GM23338 (cell line): ENCODE results near the gene HSD3B7. TPM values are rescaled to one million over a fixed set of nuclear protein-coding genes. Genes with fewer than 3 reads are reported as not detected.

Experiments
- ATAC-seq: fragments of 200-7000 bp; cut with Tn5 transposase; 3 replicates; pipeline ENCODE4 v1.9.1; 2020
- DNase-seq: peaks from one replicate; pipeline ENCODE4 v3.0.0-alpha.2; 2015; ENCODE audit warnings: low spot score
- H2AFZ ChIP-seq: fragments of 200-600 bp; sonication (generic); 2 replicates; pipeline ENCODE4 v1.8.0; 2016; ENCODE audit warnings: antibody characterized with exemption, mild to moderate bottlenecking, moderate library complexity
- H3F3A ChIP-seq: fragments of 200-600 bp; sonication (generic); replicated peaks from 2 replicates; pipeline ENCODE4 v1.8.0; 2017; ENCODE audit warnings: antibody characterized with exemption, mixed run types, low read depth
- H3K27ac ChIP-seq: fragments of 200-600 bp; sonication (generic); 2 replicates; pipeline ENCODE4 v1.6.1; 2016; ENCODE audit warnings: low read depth
- H3K27me3 ChIP-seq: fragments of 200-600 bp; sonication (generic); 2 replicates; pipeline ENCODE4 v1.8.0; 2016; ENCODE audit warnings: mild to moderate bottlenecking, mixed run types, moderate library complexity; ENCODE audit not compliant: insufficient read depth
- H3K36me3 ChIP-seq: fragments of 200-600 bp; sonication (generic); 2 replicates; pipeline ENCODE4 v1.8.0; 2016; ENCODE audit warnings: mild to moderate bottlenecking; ENCODE audit not compliant: insufficient read depth
- H3K4me1 ChIP-seq: fragments of 200-600 bp; sonication (generic); 2 replicates; pipeline ENCODE4 v1.8.0; 2016; ENCODE audit warnings: mild to moderate bottlenecking, moderate library complexity; ENCODE audit not compliant: insufficient read depth
- H3K4me2 ChIP-seq: fragments of 200-600 bp; sonication (generic); 2 replicates; pipeline ENCODE4 v1.7.1; 2017; ENCODE audit warnings: mixed run types
- H3K4me3 ChIP-seq: fragments of 200-600 bp; sonication (generic); 2 replicates; pipeline ENCODE4 v1.6.1; 2016; ENCODE audit warnings: mixed run types
- H3K79me2 ChIP-seq: fragments of 200-600 bp; sonication (generic); replicated peaks from 2 replicates; pipeline ENCODE4 v1.8.0; 2017; ENCODE audit warnings: mild to moderate bottlenecking; ENCODE audit not compliant: insufficient read depth
- H3K9me2 ChIP-seq: fragments of 200-600 bp; sonication (generic); 2 replicates; pipeline ENCODE4 v1.8.0; 2017; ENCODE audit not compliant: insufficient read depth
- H4K20me1 ChIP-seq: fragments of 200-600 bp; sonication (generic); replicated peaks from 2 replicates; pipeline ENCODE4 v1.8.0; 2017; ENCODE audit warnings: mild to moderate bottlenecking; ENCODE audit not compliant: insufficient read depth
- H3K27ac Mint-ChIP-seq: 2 replicates; pipeline ENCODE4 v1.8.0; 2020; ENCODE audit warnings: inconsistent platforms, mild to moderate bottlenecking, moderate library complexity, mixed read lengths
- H3K27me3 Mint-ChIP-seq: 3 replicates; pipeline ENCODE4 v1.8.0; 2022; ENCODE audit warnings: low read depth, mild to moderate bottlenecking, moderate library complexity, mixed read lengths, inconsistent platforms; ENCODE audit not compliant: insufficient read depth, poor library complexity
- H3K36me3 Mint-ChIP-seq: 3 replicates; pipeline ENCODE4 v1.8.0; 2021; ENCODE audit warnings: low read depth, mild to moderate bottlenecking, inconsistent platforms, moderate library complexity, mixed read lengths
- H3K4me1 Mint-ChIP-seq: 3 replicates; pipeline ENCODE4 v1.8.0; 2020; ENCODE audit warnings: mild to moderate bottlenecking, inconsistent platforms, mixed read lengths
- H3K4me3 Mint-ChIP-seq: 3 replicates; pipeline ENCODE4 v1.8.0; 2021; ENCODE audit warnings: moderate library complexity, mild to moderate bottlenecking, inconsistent platforms, mixed read lengths
- H3K9me3 Mint-ChIP-seq: 3 replicates; pipeline ENCODE4 v1.8.0; 2020; ENCODE audit warnings: moderate library complexity, mild to moderate bottlenecking, inconsistent platforms, mixed read lengths
- CREB1 ChIP-seq: fragments of 250-450 bp; sonication (Bioruptor Pico); IDR thresholded peaks from 2 replicates; pipeline ENCODE4 v1.5.0; 2020; ENCODE audit warnings: low read depth, mild to moderate bottlenecking, moderate library complexity
- EZH2 ChIP-seq: fragments of 200-600 bp; sonication (generic); IDR thresholded peaks from one replicate; pipeline ENCODE4 v1.8.0; 2017; ENCODE audit warnings: antibody characterized with exemption, mild to moderate bottlenecking, low read depth; ENCODE audit not compliant: unreplicated experiment
- EZH2phosphoT487 ChIP-seq: fragments of 200-600 bp; sonication (generic); IDR thresholded peaks from one replicate; pipeline ENCODE4 v1.8.1; 2018; ENCODE audit warnings: antibody characterized with exemption; ENCODE audit not compliant: unreplicated experiment
- JUNB ChIP-seq: IDR thresholded peaks from one replicate; pipeline ENCODE4 v1.6.1; 2016; ENCODE audit warnings: antibody characterized with exemption; ENCODE audit not compliant: unreplicated experiment
- NANOG ChIP-seq: IDR thresholded peaks from 2 replicates; pipeline ENCODE4 v1.6.1; 2016; ENCODE audit warnings: antibody characterized with exemption, borderline replicate concordance
- POLR2AphosphoS5 ChIP-seq: IDR thresholded peaks from 2 replicates; pipeline ENCODE4 v1.6.1; 2016; ENCODE audit warnings: antibody characterized with exemption, low read depth
- STAT1 ChIP-seq: IDR thresholded peaks from one replicate; pipeline ENCODE4 v1.6.1; 2016; ENCODE audit warnings: antibody characterized with exemption; ENCODE audit not compliant: unreplicated experiment
- ZNF114 ChIP-seq: fragments of 250-450 bp; sonication (Bioruptor Pico); IDR thresholded peaks from 2 replicates; pipeline ENCODE4 v1.5.0; 2020; ENCODE audit warnings: mild to moderate bottlenecking, moderate library complexity
- ZNF331 ChIP-seq: fragments of 250-450 bp; sonication (Bioruptor Pico); IDR thresholded peaks from 2 replicates; pipeline ENCODE4 v1.5.0; 2020; ENCODE audit warnings: low read depth, mild to moderate bottlenecking, moderate library complexity
- polyA plus RNA-seq: library from polyadenylated mRNA; unstranded; fragments of >200 nt; fragmentation: Nextera tagmentation; extraction: Ambion mirVana; gene quantifications from 2 replicates; pipeline ENCODE4 v1.2.1, GENCODE V29; 2016
- total RNA-seq: library from RNA; depleted of rRNA; stranded (reverse); fragments of >200 nt; shearing (Covaris generic); gene quantifications from 2 replicates; pipeline ENCODE4 v1.2.3, GENCODE V29; 2014
- TF ChIP-seq, protein P1 (sequence below), 2 experiments: fragments of 200-600 bp in 1 of 2; sonication (generic) in 1 of 2; conservative IDR thresholded peaks; 2 replicates each; pipeline versions ENCODE4 v1.5.1 to v1.6.1; 2016 to 2017; ENCODE audit warnings: antibody characterized with exemption in 2 of 2, low read depth in 2 of 2, mild to moderate bottlenecking in 2 of 2, moderate library complexity in 1 of 2
- TF ChIP-seq, protein P2 (sequence below): IDR thresholded peaks from one replicate; pipeline ENCODE4 v1.6.1; 2018; ENCODE audit warnings: antibody characterized with exemption; ENCODE audit not compliant: unreplicated experiment
- TF ChIP-seq, protein P3 (sequence below): IDR thresholded peaks from 2 replicates; pipeline ENCODE4 v1.6.1; 2016; ENCODE audit warnings: antibody characterized with exemption
- TF ChIP-seq, protein P4 (sequence below): fragments of 250-450 bp; sonication (Bioruptor Pico); IDR thresholded peaks from 2 replicates; pipeline ENCODE4 v1.5.0; 2020; ENCODE audit warnings: mild to moderate bottlenecking, moderate library complexity

The HSD3B7 gene
- total and polyA plus RNA-seq, 2 experiments from 2014 or later, result 4.3 to 12.2 TPM

DNA sequence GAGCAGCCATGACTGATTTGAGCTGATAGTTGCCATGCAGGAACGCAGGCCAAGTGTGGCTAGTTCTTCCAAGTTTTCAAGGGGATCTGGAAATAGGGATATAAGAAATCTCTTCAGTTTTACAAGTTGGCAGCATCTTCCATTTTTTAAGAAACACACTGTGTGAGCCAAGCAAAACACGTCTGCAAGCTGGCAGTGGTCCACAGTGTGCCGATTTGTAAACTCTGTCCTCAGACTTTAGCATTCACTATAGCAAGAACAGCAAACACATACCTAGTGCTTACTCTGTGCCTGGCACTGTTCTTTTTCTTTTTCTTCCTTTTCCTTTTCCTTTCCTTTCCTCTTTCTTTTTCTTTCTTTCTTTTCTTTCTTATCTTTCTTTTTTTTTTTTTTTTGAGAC, 33.3 kb upstream of the HSD3B7 start (continued):
- TF ChIP-seq POLR2AphosphoS5, result no peak
- TF ChIP-seq ZNF331 (CRISPR knock-in tag), result no peak
- no peak for TF ChIP-seq JUNB
- TF ChIP-seq ZNF114 (CRISPR knock-in tag), result no peak
- no peak for TF ChIP-seq EZH2

GRCh38 chr16:30953111-30953510, 31.9 kb upstream of the HSD3B7 start:
- no peak overlapping the region for H3K4me3 Mint-ChIP-seq
- no peak for ATAC-seq

More at GRCh38 chr16:30953111-30953510, 31.9 kb upstream of the HSD3B7 start:
- no peak overlapping the region for H3K27ac Mint-ChIP-seq
- no peak overlapping the region for H2AFZ ChIP-seq
- no peaks in the 10 kb centered on the region for H3K79me2 ChIP-seq
- TF ChIP-seq ZNF114 (CRISPR knock-in tag) (no peak), EZH2 (no peak), CREB1 (CRISPR knock-in tag) (no peak), POLR2AphosphoS5 (no peak), ZNF331 (CRISPR knock-in tag) (no peak), NANOG (no peak), JUNB (no peak), EZH2phosphoT487 (no peak), STAT1 (no peak)
- TF ChIP-seq, protein P1, sequence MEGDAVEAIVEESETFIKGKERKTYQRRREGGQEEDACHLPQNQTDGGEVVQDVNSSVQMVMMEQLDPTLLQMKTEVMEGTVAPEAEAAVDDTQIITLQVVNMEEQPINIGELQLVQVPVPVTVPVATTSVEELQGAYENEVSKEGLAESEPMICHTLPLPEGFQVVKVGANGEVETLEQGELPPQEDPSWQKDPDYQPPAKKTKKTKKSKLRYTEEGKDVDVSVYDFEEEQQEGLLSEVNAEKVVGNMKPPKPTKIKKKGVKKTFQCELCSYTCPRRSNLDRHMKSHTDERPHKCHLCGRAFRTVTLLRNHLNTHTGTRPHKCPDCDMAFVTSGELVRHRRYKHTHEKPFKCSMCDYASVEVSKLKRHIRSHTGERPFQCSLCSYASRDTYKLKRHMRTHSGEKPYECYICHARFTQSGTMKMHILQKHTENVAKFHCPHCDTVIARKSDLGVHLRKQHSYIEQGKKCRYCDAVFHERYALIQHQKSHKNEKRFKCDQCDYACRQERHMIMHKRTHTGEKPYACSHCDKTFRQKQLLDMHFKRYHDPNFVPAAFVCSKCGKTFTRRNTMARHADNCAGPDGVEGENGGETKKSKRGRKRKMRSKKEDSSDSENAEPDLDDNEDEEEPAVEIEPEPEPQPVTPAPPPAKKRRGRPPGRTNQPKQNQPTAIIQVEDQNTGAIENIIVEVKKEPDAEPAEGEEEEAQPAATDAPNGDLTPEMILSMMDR (conservative IDR thresholded peaks at IDR 0.05; ENCODE audit: low read depth in 2 of 2), result no peak
- TF ChIP-seq, protein P2, sequence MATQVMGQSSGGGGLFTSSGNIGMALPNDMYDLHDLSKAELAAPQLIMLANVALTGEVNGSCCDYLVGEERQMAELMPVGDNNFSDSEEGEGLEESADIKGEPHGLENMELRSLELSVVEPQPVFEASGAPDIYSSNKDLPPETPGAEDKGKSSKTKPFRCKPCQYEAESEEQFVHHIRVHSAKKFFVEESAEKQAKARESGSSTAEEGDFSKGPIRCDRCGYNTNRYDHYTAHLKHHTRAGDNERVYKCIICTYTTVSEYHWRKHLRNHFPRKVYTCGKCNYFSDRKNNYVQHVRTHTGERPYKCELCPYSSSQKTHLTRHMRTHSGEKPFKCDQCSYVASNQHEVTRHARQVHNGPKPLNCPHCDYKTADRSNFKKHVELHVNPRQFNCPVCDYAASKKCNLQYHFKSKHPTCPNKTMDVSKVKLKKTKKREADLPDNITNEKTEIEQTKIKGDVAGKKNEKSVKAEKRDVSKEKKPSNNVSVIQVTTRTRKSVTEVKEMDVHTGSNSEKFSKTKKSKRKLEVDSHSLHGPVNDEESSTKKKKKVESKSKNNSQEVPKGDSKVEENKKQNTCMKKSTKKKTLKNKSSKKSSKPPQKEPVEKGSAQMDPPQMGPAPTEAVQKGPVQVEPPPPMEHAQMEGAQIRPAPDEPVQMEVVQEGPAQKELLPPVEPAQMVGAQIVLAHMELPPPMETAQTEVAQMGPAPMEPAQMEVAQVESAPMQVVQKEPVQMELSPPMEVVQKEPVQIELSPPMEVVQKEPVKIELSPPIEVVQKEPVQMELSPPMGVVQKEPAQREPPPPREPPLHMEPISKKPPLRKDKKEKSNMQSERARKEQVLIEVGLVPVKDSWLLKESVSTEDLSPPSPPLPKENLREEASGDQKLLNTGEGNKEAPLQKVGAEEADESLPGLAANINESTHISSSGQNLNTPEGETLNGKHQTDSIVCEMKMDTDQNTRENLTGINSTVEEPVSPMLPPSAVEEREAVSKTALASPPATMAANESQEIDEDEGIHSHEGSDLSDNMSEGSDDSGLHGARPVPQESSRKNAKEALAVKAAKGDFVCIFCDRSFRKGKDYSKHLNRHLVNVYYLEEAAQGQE, result no peak
- TF ChIP-seq, protein P3, sequence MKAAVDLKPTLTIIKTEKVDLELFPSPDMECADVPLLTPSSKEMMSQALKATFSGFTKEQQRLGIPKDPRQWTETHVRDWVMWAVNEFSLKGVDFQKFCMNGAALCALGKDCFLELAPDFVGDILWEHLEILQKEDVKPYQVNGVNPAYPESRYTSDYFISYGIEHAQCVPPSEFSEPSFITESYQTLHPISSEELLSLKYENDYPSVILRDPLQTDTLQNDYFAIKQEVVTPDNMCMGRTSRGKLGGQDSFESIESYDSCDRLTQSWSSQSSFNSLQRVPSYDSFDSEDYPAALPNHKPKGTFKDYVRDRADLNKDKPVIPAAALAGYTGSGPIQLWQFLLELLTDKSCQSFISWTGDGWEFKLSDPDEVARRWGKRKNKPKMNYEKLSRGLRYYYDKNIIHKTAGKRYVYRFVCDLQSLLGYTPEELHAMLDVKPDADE, result no peak
- TF ChIP-seq, protein P4, sequence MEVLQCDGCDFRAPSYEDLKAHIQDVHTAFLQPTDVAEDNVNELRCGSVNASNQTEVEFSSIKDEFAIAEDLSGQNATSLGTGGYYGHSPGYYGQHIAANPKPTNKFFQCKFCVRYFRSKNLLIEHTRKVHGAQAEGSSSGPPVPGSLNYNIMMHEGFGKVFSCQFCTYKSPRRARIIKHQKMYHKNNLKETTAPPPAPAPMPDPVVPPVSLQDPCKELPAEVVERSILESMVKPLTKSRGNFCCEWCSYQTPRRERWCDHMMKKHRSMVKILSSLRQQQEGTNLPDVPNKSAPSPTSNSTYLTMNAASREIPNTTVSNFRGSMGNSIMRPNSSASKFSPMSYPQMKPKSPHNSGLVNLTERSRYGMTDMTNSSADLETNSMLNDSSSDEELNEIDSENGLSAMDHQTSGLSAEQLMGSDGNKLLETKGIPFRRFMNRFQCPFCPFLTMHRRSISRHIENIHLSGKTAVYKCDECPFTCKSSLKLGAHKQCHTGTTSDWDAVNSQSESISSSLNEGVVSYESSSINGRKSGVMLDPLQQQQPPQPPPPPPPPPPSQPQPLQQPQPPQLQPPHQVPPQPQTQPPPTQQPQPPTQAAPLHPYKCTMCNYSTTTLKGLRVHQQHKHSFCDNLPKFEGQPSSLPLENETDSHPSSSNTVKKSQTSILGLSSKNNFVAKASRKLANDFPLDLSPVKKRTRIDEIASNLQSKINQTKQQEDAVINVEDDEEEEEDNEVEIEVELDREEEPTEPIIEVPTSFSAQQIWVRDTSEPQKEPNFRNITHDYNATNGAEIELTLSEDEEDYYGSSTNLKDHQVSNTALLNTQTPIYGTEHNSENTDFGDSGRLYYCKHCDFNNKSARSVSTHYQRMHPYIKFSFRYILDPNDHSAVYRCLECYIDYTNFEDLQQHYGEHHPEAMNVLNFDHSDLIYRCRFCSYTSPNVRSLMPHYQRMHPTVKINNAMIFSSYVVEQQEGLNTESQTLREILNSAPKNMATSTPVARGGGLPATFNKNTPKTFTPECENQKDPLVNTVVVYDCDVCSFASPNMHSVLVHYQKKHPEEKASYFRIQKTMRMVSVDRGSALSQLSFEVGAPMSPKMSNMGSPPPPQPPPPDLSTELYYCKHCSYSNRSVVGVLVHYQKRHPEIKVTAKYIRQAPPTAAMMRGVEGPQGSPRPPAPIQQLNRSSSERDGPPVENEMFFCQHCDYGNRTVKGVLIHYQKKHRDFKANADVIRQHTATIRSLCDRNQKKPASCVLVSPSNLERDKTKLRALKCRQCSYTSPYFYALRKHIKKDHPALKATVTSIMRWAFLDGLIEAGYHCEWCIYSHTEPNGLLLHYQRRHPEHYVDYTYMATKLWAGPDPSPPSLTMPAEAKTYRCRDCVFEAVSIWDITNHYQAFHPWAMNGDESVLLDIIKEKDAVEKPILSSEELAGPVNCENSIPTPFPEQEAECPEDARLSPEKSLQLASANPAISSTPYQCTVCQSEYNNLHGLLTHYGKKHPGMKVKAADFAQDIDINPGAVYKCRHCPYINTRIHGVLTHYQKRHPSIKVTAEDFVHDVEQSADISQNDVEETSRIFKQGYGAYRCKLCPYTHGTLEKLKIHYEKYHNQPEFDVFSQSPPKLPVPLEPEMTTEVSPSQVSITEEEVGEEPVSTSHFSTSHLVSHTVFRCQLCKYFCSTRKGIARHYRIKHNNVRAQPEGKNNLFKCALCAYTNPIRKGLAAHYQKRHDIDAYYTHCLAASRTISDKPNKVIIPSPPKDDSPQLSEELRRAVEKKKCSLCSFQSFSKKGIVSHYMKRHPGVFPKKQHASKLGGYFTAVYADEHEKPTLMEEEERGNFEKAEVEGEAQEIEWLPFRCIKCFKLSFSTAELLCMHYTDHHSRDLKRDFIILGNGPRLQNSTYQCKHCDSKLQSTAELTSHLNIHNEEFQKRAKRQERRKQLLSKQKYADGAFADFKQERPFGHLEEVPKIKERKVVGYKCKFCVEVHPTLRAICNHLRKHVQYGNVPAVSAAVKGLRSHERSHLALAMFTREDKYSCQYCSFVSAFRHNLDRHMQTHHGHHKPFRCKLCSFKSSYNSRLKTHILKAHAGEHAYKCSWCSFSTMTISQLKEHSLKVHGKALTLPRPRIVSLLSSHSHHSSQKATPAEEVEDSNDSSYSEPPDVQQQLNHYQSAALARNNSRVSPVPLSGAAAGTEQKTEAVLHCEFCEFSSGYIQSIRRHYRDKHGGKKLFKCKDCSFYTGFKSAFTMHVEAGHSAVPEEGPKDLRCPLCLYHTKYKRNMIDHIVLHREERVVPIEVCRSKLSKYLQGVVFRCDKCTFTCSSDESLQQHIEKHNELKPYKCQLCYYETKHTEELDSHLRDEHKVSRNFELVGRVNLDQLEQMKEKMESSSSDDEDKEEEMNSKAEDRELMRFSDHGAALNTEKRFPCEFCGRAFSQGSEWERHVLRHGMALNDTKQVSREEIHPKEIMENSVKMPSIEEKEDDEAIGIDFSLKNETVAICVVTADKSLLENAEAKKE (CRISPR knock-in tag), result no peak
- H3K4me2 ChIP-seq, result no peak overlapping the region
- no peaks in the 10 kb centered on the region for H3K9me2 ChIP-seq
- DNase-seq, result no peak
- H3F3A ChIP-seq, result peaks cover 21% of the 10 kb centered on the region
- H3K4me3 ChIP-seq, result no peak overlapping the region
- H3K27ac ChIP-seq, result no peak overlapping the region
- no peaks in the 10 kb centered on the region for H3K36me3 Mint-ChIP-seq
- H3K4me1 Mint-ChIP-seq, result peaks cover 18% of the 10 kb centered on the region
- H3K9me3 Mint-ChIP-seq, result no peaks in the 10 kb centered on the region
- no peaks in the 10 kb centered on the region; the same call in 1 of the 2 replicates for H3K36me3 ChIP-seq
- peaks cover 19% of the 10 kb centered on the region for H3K27me3 Mint-ChIP-seq
- H3K27me3 ChIP-seq, result no peaks in the 10 kb centered on the region
- 0 out of 2 replicates have a peak, but pooled peaks cover 3% of the 10 kb centered on the region for H4K20me1 ChIP-seq
- peaks cover 7% of the 10 kb centered on the region; the same call in 1 of the 2 replicates for H3K4me1 ChIP-seq
